HG03571 (cell line): Measurements from ENCODE around the gene RFX2.

Source experiments
- ATAC-seq: cut with Tn5 transposase; IDR thresholded peaks from one replicate; pipeline ENCODE4 v1.9.1; 2021; ENCODE audit not compliant: unreplicated experiment

The RFX2 gene

GRCh38 chr19:6105444-6105843, 4.9 kb downstream of the RFX2 start:
- ATAC-seq, result no peak

GRCh38 chr19:6103894-6104293, 6.4 kb downstream of the RFX2 start:
- no peak for ATAC-seq

GRCh38 chr19:6103217-6103644, 7.1 kb downstream of the RFX2 start:
- ATAC-seq, result no peak

GRCh38 chr19:6101991-6102390, 8.3 kb downstream of the RFX2 start:
- ATAC-seq, result no peak

GRCh38 chr19:6101291-6101825, 8.9 kb downstream of the RFX2 start:
- no peak for ATAC-seq

DNA sequence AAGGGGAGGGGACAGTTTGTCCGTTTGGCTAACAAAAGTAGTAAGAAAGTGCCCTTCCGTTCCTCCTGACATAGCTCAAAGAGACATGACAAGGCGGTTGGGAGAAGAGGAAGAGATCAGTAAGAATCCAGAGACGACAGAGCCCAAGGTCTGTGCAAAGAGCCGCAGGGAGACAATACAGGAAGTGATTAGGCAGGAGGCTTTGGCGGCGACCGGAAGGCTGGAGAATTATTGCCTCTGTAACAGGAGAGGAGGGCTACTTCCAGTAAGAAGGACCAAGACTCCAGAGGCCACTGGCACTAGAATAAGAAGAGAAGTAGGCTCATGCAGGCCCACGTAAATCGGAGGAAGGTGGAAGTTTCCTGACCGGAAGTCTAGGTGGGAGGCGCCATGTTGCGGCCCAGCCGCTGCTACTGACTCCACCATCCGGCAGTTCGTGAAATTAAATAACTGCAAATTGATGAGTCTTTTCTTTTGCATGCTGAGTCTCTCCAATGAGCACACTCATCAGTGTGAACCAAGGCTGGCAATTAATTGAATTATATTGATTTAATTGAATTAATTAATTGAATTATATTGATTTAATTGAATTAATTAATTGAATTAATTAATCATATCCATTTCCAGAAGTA, 9.9 kb downstream of the RFX2 start:
- no peak for ATAC-seq

DNA sequence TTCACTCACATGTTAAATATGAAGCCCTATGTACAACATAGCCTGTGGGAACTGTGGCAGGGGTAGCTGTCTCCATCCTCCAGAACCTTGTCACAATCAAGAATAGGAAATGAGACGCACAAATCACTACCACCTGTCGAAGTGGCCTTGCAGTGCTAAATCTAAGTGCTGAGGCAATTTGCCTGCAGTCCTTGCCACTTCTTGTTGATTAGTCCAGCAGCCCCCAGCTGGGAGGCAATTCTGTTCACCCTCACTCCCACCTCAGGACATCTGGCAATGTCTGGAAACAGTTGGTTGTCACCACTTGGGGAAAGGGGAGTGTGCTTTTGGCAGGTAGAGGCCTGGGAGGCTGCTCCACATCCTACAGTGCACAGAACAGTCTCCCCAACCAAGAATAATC, 10.7 kb downstream of the RFX2 start:
- no peak for ATAC-seq

GRCh38 chr19:6099033-6099432, 11.3 kb downstream of the RFX2 start:
- ATAC-seq, result no peak

- no peak for ATAC-seq
These were observed 11.7 kb downstream of the RFX2 start for GRCh38 chr19:6098574-6098973.

- ATAC-seq, result no peak
These were observed 12.4 kb downstream of the RFX2 start for GRCh38 chr19:6097911-6098310.

- no peak for ATAC-seq
These were observed 14.5 kb downstream of the RFX2 start for GRCh38 chr19:6095760-6096159.

GRCh38 chr19:6092329-6093286, 17.7 kb downstream of the RFX2 start:
- no peak for ATAC-seq

DNA sequence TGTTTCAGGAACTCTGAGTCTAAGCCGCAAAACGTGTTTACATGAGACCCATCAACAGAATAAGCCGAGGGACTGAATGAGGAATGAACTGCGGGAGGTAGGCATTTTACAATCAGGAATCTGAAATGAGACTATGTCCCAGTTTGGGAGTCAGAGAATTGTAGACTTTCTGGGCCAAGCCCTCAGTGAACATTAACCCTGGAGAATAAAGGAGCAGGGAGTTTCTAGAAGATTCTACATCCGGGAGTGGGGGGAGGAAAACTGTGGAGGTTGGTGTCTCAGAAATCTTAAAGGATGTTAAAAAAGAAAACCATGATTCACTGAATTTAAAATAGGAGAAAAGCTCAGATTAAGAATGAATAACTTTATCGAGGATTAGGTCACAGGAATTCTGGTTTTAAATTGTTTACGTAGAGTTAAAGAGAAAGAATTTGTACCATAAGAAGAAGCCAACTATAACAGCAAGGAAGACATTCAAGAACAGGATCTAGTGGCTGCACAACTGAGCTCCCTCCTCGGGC, 18.5 kb downstream of the RFX2 start:
- ATAC-seq, result no peak

GRCh38 chr19:6090634-6091033, 19.7 kb downstream of the RFX2 start:
- ATAC-seq, result no peak

- no peak for ATAC-seq
These were observed 21.7 kb downstream of the RFX2 start for GRCh38 chr19:6088602-6089049.

- peak; percentile 38 for ATAC-seq
These were observed 23.2 kb downstream of the RFX2 start for GRCh38 chr19:6087074-6087571.

GRCh38 chr19:6086068-6086788, 24.1 kb downstream of the RFX2 start:
- no peak for ATAC-seq

DNA sequence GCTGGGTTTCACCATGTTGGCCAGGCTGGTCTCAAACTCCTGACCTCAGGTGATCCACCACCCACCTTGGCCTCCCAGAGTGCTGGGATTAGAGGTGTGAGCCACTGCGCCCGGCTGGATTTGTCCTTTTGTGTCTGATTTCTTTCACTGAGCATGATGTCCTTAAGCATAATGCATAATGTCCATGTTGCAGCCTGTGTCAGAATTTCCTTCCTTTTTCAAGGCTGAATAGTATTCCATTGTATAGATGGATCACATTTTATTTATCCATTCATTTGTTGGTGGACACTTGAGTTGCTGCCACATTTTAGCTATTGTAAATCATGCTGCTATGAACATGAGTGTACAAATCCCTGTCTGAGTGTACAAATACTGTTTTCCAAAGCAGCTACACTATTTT, 25.5 kb downstream of the RFX2 start:
- no peak for ATAC-seq

- no peak for ATAC-seq
These were observed 31.2 kb downstream of the RFX2 start for GRCh38 chr19:6079107-6079506.

DNA sequence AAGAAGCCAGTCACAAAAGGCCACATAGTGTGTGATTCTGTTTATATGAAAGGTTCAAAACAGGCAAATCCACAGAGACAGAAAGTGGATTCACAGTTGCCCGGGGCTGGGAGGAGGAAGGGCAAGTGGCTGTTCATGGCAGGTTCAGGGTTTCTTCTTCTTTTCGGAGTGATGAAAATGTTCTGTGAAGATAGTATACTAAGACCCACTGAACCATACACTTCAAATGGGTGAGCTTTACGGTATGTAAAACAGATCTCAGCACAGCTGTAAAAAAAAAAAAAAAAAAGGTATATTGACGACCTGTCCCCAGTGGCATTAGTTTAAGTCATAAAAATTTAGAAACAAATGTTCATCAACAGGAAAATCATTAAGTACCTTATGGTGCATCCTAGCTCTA, 32.2 kb downstream of the RFX2 start:
- no peak for ATAC-seq
